Subcutaneous abdominal adipose tissue (tissue), 5 donors: ENCODE data around the gene FGF22.

Experiments used
- H3K27ac ChIP-seq: one replicate; pipeline ENCODE4 v1.7.0; 2013; ENCODE audit warnings: low read depth, mild to moderate bottlenecking, inconsistent platforms, low read length, moderate library complexity
- H3K27me3 ChIP-seq, 5 donors: one replicate each; pipeline ENCODE4 v1.7.0; 2013; ENCODE audit warnings: low read length in 5 of 5, inconsistent platforms in 1 of 5; ENCODE audit not compliant: control insufficient read depth in 5 of 5, insufficient read depth in 4 of 5
- H3K36me3 ChIP-seq, 5 donors: one replicate each; pipeline ENCODE4 v1.7.0; 2013; ENCODE audit warnings: low read length in 5 of 5; ENCODE audit not compliant: control insufficient read depth in 5 of 5, insufficient read depth in 5 of 5
- H3K4me1 ChIP-seq, 5 donors: one replicate each; pipeline ENCODE4 v1.7.0; 2013; ENCODE audit warnings: low read length in 5 of 5, mild to moderate bottlenecking in 3 of 5, moderate library complexity in 1 of 5; ENCODE audit not compliant: control insufficient read depth in 5 of 5, insufficient read depth in 5 of 5
- H3K4me3 ChIP-seq, 5 donors: one replicate each; pipeline ENCODE4 v1.7.0; 2013; ENCODE audit warnings: low read length in 5 of 5, low read depth in 1 of 5
- H3K9ac ChIP-seq, 5 donors: one replicate each; pipeline ENCODE4 v1.7.0; 2013; ENCODE audit warnings: low read length in 5 of 5, mild to moderate bottlenecking in 4 of 5, moderate library complexity in 3 of 5
- H3K9me3 ChIP-seq, 5 donors: one replicate each; pipeline ENCODE4 v1.7.0; 2013; ENCODE audit warnings: low read length in 5 of 5; ENCODE audit not compliant: control insufficient read depth in 5 of 5
- donor health status: healthy.
- donor health status: healthy.
- donor health status: healthy.
- donor health status: healthy.
- donor health status: healthy.

FGF22 gene

GRCh38 chr19:648904-649801 is 9.5 kb downstream of the FGF22 start:
- Histone ChIP-seq H3K9me3 (no peaks in the 10 kb centered on the region), H3K9ac (no peak overlapping the region), H3K4me3 (no peak overlapping the region), H3K36me3 (peaks cover 0 to 79% (median 63%) of the 10 kb centered on the region in 5 donors), H3K27me3 (no peaks in the 10 kb centered on the region), H3K4me1 (no peaks in the 10 kb centered on the region), H3K27ac (no peak overlapping the region)

GRCh38 chr19:650121-650520 is 10.4 kb downstream of the FGF22 start:
- H3K4me1 ChIP-seq = no peaks in the 10 kb centered on the region
- H3K9ac ChIP-seq = no peak overlapping the region
- H3K27me3 ChIP-seq = no peaks in the 10 kb centered on the region
- H3K4me3 ChIP-seq = no peak overlapping the region
- H3K36me3 ChIP-seq = peaks cover 0 to 74% (median 62%) of the 10 kb centered on the region in 5 donors
- no peak overlapping the region for H3K27ac ChIP-seq
- no peaks in the 10 kb centered on the region for H3K9me3 ChIP-seq

- Histone ChIP-seq H3K36me3 (peaks cover 0 to 72% (median 55%) of the 10 kb centered on the region in 5 donors), H3K9ac (no peak overlapping the region), H3K27ac (no peak overlapping the region), H3K9me3 (no peaks in the 10 kb centered on the region), H3K4me3 (no peak overlapping the region), H3K27me3 (no peaks in the 10 kb centered on the region), H3K4me1 (no peaks in the 10 kb centered on the region)
Observed at GRCh38 chr19:651114-651818, 11.6 kb downstream of the FGF22 start.

- Histone ChIP-seq H3K9ac (no peak overlapping the region), H3K4me3 (no peak overlapping the region), H3K27me3 (no peaks in the 10 kb centered on the region), H3K4me1 (peaks cover 0 to 5% (median 0%) of the 10 kb centered on the region in 5 donors), H3K9me3 (no peaks in the 10 kb centered on the region), H3K36me3 (peaks cover 0 to 67% (median 50%) of the 10 kb centered on the region in 5 donors), H3K27ac (no peak overlapping the region)
Observed at GRCh38 chr19:651991-652390, 12.3 kb downstream of the FGF22 start.

- no peaks in the 10 kb centered on the region for H3K27me3 ChIP-seq
- no peak overlapping the region for H3K27ac ChIP-seq
- H3K4me3 ChIP-seq = no peak overlapping the region
- H3K9me3 ChIP-seq = no peaks in the 10 kb centered on the region
- peak overlapping the region in 1 of 5 donors; percentile 30 for H3K9ac ChIP-seq
- H3K36me3 ChIP-seq = peaks cover 0 to 64% (median 43%) of the 10 kb centered on the region in 5 donors
- peaks cover 0 to 11% (median 3%) of the 10 kb centered on the region in 5 donors for H3K4me1 ChIP-seq
Observed at GRCh38 chr19:652467-653389, 13.0 kb downstream of the FGF22 start.

- Histone ChIP-seq H3K9ac (peak overlapping the region in 1 of 5 donors; percentile 30), H3K27me3 (no peaks in the 10 kb centered on the region), H3K9me3 (no peaks in the 10 kb centered on the region), H3K27ac (no peak overlapping the region), H3K4me3 (no peak overlapping the region), H3K36me3 (peaks cover 0 to 60% (median 41%) of the 10 kb centered on the region in 5 donors), H3K4me1 (peaks cover 0 to 18% (median 8%) of the 10 kb centered on the region in 5 donors)
Observed at GRCh38 chr19:653425-653824, 13.7 kb downstream of the FGF22 start.

- H3K4me3 ChIP-seq = no peak overlapping the region
- H3K27me3 ChIP-seq = no peaks in the 10 kb centered on the region
- H3K9ac ChIP-seq = no peak overlapping the region
- H3K36me3 ChIP-seq = peaks cover 0 to 50% (median 34%) of the 10 kb centered on the region in 5 donors
- H3K4me1 ChIP-seq = peaks cover 0 to 41% (median 31%) of the 10 kb centered on the region in 5 donors
- no peaks in the 10 kb centered on the region for H3K9me3 ChIP-seq
- no peak overlapping the region for H3K27ac ChIP-seq
Observed at GRCh38 chr19:655691-656090, 16.0 kb downstream of the FGF22 start.

GRCh38 chr19:656751-657559 is 17.3 kb downstream of the FGF22 start:
- Histone ChIP-seq H3K4me3 (no peak overlapping the region), H3K27ac (no peak overlapping the region), H3K27me3 (no peaks in the 10 kb centered on the region), H3K4me1 (peaks cover 4 to 54% (median 44%) of the 10 kb centered on the region in 5 donors), H3K9me3 (no peaks in the 10 kb centered on the region), H3K36me3 (peaks cover 0 to 38% (median 24%) of the 10 kb centered on the region in 5 donors), H3K9ac (peak overlapping the region in 1 of 5 donors; percentile 59)

- Histone ChIP-seq H3K9ac (peak overlapping the region in 1 of 5 donors; percentile 59), H3K36me3 (peaks cover 0 to 32% (median 17%) of the 10 kb centered on the region in 5 donors), H3K4me3 (no peak overlapping the region), H3K27ac (no peak overlapping the region), H3K4me1 (peaks cover 5 to 57% (median 46%) of the 10 kb centered on the region in 5 donors), H3K9me3 (no peaks in the 10 kb centered on the region), H3K27me3 (no peaks in the 10 kb centered on the region)
Observed at GRCh38 chr19:657611-658010, 17.9 kb downstream of the FGF22 start.
